K562 (cell line): ENCODE results near the gene SOX12. TPM values are rescaled to one million over a fixed set of nuclear protein-coding genes. Genes with fewer than 3 reads are reported as not detected.

Experiments
- CBFA2T3 ChIP-seq: fragments of 450-650 bp; IDR thresholded peaks from 2 replicates; pipeline ENCODE4 v1.6.1; 2017
- CBX8 ChIP-seq: fragments of 200-600 bp; sonication (generic); IDR thresholded peaks from 2 replicates; pipeline ENCODE4 v1.6.1; 2012; ENCODE audit warnings: borderline replicate concordance, mixed run types, low read depth, mild to moderate bottlenecking, moderate library complexity, mixed read lengths, low read length, control low read depth, inconsistent platforms; ENCODE audit not compliant: poor library complexity, severe bottlenecking; ENCODE audit errors: extremely low read depth
- E2F3 ChIP-seq: fragments of 250-450 bp; sonication (Bioruptor Pico); IDR thresholded peaks from 2 replicates; pipeline ENCODE4 v1.4.0; 2020; ENCODE audit warnings: mild to moderate bottlenecking
- ETS1 ChIP-seq: conservative IDR thresholded peaks from 2 replicates; pipeline ENCODE4 v1.6.1; 2011; ENCODE audit warnings: low read depth, mild to moderate bottlenecking, low read length; ENCODE audit not compliant: control insufficient read depth
- KAT2B ChIP-seq: IDR thresholded peaks from one replicate; pipeline ENCODE4 v1.6.1; 2012; ENCODE audit warnings: low read depth, mild to moderate bottlenecking, control low read depth, inconsistent platforms, low read length, moderate library complexity
- MCM2 ChIP-seq: fragments of 450-650 bp; IDR thresholded peaks from 2 replicates; pipeline ENCODE4 v1.6.1; 2017; ENCODE audit warnings: low read depth, mild to moderate bottlenecking
- POLR2A ChIP-seq: fragments of 450-650 bp; conservative IDR thresholded peaks from 2 replicates; pipeline ENCODE4 v1.6.1; 2016
- SMARCA5 ChIP-seq: fragments of 450-650 bp; IDR thresholded peaks from 2 replicates; pipeline ENCODE4 v1.6.1; 2016
- SOX6 ChIP-seq: fragments of 450-650 bp; IDR thresholded peaks from 2 replicates; pipeline ENCODE4 v1.6.1; 2014; ENCODE audit warnings: mild to moderate bottlenecking
- TBL1XR1 ChIP-seq, 2 experiments: IDR thresholded peaks; 2 replicates each; pipeline ENCODE4 v1.6.1; 2012; ENCODE audit warnings: improper control_type of control experiment in 2 of 2, low read length in 2 of 2, mild to moderate bottlenecking in 1 of 2
- YY1 ChIP-seq, 3 experiments: IDR thresholded peaks; 2 replicates each; pipeline ENCODE4 v1.6.1; 2011; ENCODE audit warnings: low read length in 2 of 3, mild to moderate bottlenecking in 2 of 3, moderate library complexity in 2 of 3, borderline replicate concordance in 1 of 3, control low read depth in 1 of 3, low read depth in 1 of 3; ENCODE audit not compliant: insufficient read depth in 3 of 3, insufficient replicate concordance in 2 of 3, control insufficient read depth in 1 of 3, insufficient read length in 1 of 3; ENCODE audit errors: extremely low read depth in 1 of 3
- ZNF197 ChIP-seq: fragments of 200-800 bp; sonication (Bioruptor generic); IDR thresholded peaks from 2 replicates; pipeline ENCODE4 v1.6.1; 2016; ENCODE audit warnings: low read depth, missing genetic modification characterization, missing compliant biosample characterization
- ZNF668 ChIP-seq: fragments of 250-450 bp; sonication (Bioruptor Pico); IDR thresholded peaks from 2 replicates; pipeline ENCODE4 v1.8.0; 2022; ENCODE audit warnings: mild to moderate bottlenecking, inconsistent platforms
- polyA plus RNA-seq, 8 experiments: library from polyadenylated mRNA; depleted of rRNA in 4 of 8; stranded (reverse) in 5 of 8; unstranded in 3 of 8; fragments of >200 nt; fragmentation: Nextera tagmentation in 2 of 8; fragmentation: Illumina TruSeq in 1 of 8; extraction: Ambion mirVana in 2 of 8; extraction: Trizol in 1 of 8; gene quantifications; 2 replicates each; pipeline versions ENCODE4 v1.2.1 to v1.2.3, GENCODE V29; 2011 to 2014; ENCODE audit warnings: inconsistent platforms in 1 of 8, missing spikeins in 1 of 8
- total RNA-seq, 7 experiments: library from RNA; depleted of rRNA in 6 of 7; stranded (reverse); fragments of >200 nt in 6 of 7; fragmentation: Illumina TruSeq in 2 of 7; extraction: Trizol in 2 of 7; gene quantifications; 2 replicates each; pipeline versions ENCODE4 v1.2.1 to v1.2.3, GENCODE V29; 2011 to 2021; ENCODE audit warnings: low replicate concordance in 1 of 7
- TF ChIP-seq, protein P1 (sequence below), 2 experiments: fragments of 450-650 bp in 1 of 2; sonication (generic) in 1 of 2; formaldehyde crosslinking in 1 of 2; IDR thresholded peaks; 2 replicates each; pipeline versions ENCODE4 v1.7.1 to v1.9.0; 2016 to 2022; ENCODE audit warnings: inconsistent platforms in 1 of 2, mild to moderate bottlenecking in 1 of 2, missing genetic modification reagents in 1 of 2
- TF ChIP-seq, protein P2 (sequence below), 2 experiments: fragments of 250-450 bp in 1 of 2; fragments of 450-650 bp in 1 of 2; sonication (Bioruptor Pico) in 1 of 2; IDR thresholded peaks; 2 replicates each; pipeline versions ENCODE4 v1.6.1 to v1.8.0; 2016 to 2021; ENCODE audit warnings: mild to moderate bottlenecking in 2 of 2, moderate library complexity in 2 of 2, missing compliant biosample characterization in 1 of 2, missing genetic modification characterization in 1 of 2

The SOX12 gene
- total and polyA plus RNA-seq, 9 of the 15 experiments (the other 6 are each of a cell fraction or from before 2014, with no cell fraction given), result 0.42 to 26.3 (median 2.6) TPM

GRCh38 chr20:325045-325888, at the start of gene SOX12 (continued):
- TF ChIP-seq, protein P1, sequence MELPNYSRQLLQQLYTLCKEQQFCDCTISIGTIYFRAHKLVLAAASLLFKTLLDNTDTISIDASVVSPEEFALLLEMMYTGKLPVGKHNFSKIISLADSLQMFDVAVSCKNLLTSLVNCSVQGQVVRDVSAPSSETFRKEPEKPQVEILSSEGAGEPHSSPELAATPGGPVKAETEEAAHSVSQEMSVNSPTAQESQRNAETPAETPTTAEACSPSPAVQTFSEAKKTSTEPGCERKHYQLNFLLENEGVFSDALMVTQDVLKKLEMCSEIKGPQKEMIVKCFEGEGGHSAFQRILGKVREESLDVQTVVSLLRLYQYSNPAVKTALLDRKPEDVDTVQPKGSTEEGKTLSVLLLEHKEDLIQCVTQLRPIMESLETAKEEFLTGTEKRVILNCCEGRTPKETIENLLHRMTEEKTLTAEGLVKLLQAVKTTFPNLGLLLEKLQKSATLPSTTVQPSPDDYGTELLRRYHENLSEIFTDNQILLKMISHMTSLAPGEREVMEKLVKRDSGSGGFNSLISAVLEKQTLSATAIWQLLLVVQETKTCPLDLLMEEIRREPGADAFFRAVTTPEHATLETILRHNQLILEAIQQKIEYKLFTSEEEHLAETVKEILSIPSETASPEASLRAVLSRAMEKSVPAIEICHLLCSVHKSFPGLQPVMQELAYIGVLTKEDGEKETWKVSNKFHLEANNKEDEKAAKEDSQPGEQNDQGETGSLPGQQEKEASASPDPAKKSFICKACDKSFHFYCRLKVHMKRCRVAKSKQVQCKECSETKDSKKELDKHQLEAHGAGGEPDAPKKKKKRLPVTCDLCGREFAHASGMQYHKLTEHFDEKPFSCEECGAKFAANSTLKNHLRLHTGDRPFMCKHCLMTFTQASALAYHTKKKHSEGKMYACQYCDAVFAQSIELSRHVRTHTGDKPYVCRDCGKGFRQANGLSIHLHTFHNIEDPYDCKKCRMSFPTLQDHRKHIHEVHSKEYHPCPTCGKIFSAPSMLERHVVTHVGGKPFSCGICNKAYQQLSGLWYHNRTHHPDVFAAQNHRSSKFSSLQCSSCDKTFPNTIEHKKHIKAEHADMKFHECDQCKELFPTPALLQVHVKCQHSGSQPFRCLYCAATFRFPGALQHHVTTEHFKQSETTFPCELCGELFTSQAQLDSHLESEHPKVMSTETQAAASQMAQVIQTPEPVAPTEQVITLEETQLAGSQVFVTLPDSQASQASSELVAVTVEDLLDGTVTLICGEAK (IDR thresholded peaks at IDR 0.05), result no peak; the same call in 1 of the 2 replicates
- TF ChIP-seq, protein P1 (CRISPR knock-in tag; IDR thresholded peaks at IDR 0.05), result no peak
- TF ChIP-seq POLR2A, result peak; percentile 82
- no peak for TF ChIP-seq CBFA2T3
- no peak for TF ChIP-seq CBX8
- peak; percentile 44; the same call in 1 of the 2 replicates for TF ChIP-seq SOX6
- TF ChIP-seq E2F3 (CRISPR knock-in tag), result 0 out of 2 replicates have a peak, but pooled peaks have one; percentile 41
- TF ChIP-seq, protein P2, sequence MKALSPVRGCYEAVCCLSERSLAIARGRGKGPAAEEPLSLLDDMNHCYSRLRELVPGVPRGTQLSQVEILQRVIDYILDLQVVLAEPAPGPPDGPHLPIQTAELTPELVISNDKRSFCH (CRISPR knock-in tag; IDR thresholded peaks at IDR 0.05), result no peak
- TF ChIP-seq, protein P2 (tag; IDR thresholded peaks at IDR 0.05), result no peak
- TF ChIP-seq TBL1XR1 (IDR thresholded peaks at IDR 0.05; ENCODE audit: low read length in 2 of 2), result 0 out of 4 replicates have a peak, but pooled peaks of 1 of the 2 experiments have one; percentile 16
- TF ChIP-seq MCM2, result no peak
- no peak for TF ChIP-seq KAT2B
- peak in 1 of 3 experiments; percentile 9 for TF ChIP-seq YY1 (IDR thresholded peaks at IDR 0.05; ENCODE audit: borderline replicate concordance in 1 of 3, control insufficient read depth in 1 of 3, extremely low read depth in 1 of 3, insufficient read depth in 3 of 3, insufficient read length in 1 of 3, insufficient replicate concordance in 2 of 3, low read depth in 1 of 3, low read length in 2 of 3)
- no peak for TF ChIP-seq ZNF668 (CRISPR knock-in tag)
- 0 out of 2 replicates have a peak, but pooled peaks have one; percentile 22 for TF ChIP-seq ETS1
- TF ChIP-seq ZNF197 (CRISPR knock-in tag), result peak; percentile 80
- no peak for TF ChIP-seq SMARCA5
